Gastrocnemius medialis (tissue), 4 donors: ENCODE results near the gene KCNJ3.

ENCODE experiments used
- POLR2A ChIP-seq, 2 donors: fragments of 450-650 bp; IDR thresholded peaks; one replicate each; pipeline ENCODE4 v1.6.1; 2017; ENCODE audit warnings: antibody characterized with exemption in 2 of 2, mild to moderate bottlenecking in 2 of 2, moderate library complexity in 2 of 2
- TF ChIP-seq, protein P1 (sequence below), 5 experiments: fragments of 450-650 bp in 3 of 5; fragments of 200-600 bp in 2 of 5; sonication (generic) in 2 of 5; IDR thresholded peaks in 4 of 5; conservative IDR thresholded peaks in 1 of 5; 1 replicate in 4 of 5; 2 replicates in 1 of 5; pipeline ENCODE4 v1.5.1; 2016 to 2019; ENCODE audit warnings: antibody characterized with exemption in 5 of 5, mild to moderate bottlenecking in 3 of 5, moderate library complexity in 3 of 5

GRCh38 chr2:154709215-154709614 is 10.7 kb downstream of the KCNJ3 start:
- TF ChIP-seq, protein P1, sequence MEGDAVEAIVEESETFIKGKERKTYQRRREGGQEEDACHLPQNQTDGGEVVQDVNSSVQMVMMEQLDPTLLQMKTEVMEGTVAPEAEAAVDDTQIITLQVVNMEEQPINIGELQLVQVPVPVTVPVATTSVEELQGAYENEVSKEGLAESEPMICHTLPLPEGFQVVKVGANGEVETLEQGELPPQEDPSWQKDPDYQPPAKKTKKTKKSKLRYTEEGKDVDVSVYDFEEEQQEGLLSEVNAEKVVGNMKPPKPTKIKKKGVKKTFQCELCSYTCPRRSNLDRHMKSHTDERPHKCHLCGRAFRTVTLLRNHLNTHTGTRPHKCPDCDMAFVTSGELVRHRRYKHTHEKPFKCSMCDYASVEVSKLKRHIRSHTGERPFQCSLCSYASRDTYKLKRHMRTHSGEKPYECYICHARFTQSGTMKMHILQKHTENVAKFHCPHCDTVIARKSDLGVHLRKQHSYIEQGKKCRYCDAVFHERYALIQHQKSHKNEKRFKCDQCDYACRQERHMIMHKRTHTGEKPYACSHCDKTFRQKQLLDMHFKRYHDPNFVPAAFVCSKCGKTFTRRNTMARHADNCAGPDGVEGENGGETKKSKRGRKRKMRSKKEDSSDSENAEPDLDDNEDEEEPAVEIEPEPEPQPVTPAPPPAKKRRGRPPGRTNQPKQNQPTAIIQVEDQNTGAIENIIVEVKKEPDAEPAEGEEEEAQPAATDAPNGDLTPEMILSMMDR (IDR thresholded peaks at IDR 0.05 in 4 of 5, conservative IDR thresholded peaks at IDR 0.05 in 1 of 5) = no peak
- TF ChIP-seq POLR2A (IDR thresholded peaks at IDR 0.05) = no peak
